ENCODE measurements around the gene GPX2. TPM values are rescaled to one million over a fixed set of nuclear protein-coding genes. Genes with fewer than 3 reads are reported as not detected.
"Not testable (repeated sequence)": the region's sequence is repeated elsewhere in the genome, so short reads cannot be mapped to it uniquely, and the experiment has no call there.

GPX2 gene
- polyA plus RNA-seq, 1 experiment = 1.3 TPM

- Histone ChIP-seq H3K4me3 (ENCODE audit: low read depth, low read length) (peak within 1 kb of the TSS; percentile 97), H3K9me3 (ENCODE audit: control insufficient read depth, insufficient read depth, low read length) (no peaks in the 10 kb centered on the region; the same call in 1 of the 2 replicates), H3K27ac (ENCODE audit: low read depth, low read length) (peak within 1 kb of the TSS; percentile 85), H3K27me3 (ENCODE audit: control insufficient read depth, insufficient read depth, low read length) (peaks cover 6% of the 10 kb centered on the region)
- POLR2A ChIA-PET = interaction anchor here (0.6 to 1.1 kb wide), 9 partner anchors 9 to 1150 kb away, joined by 3 to 7 read pairs (median 4); partner anchors contain the start of gene ZBTB1
- TF ChIP-seq CTCF (IDR thresholded peaks at IDR 0.05; ENCODE audit: low read depth, low read length) = no peak
- CTCF ChIA-PET = interaction anchor here (0.6 to 1.4 kb wide), 5 partner anchors 11 to 278 kb away, joined by 3 to 4 read pairs (median 3); no protein-coding TSS in a partner anchor
- peak; percentile 94 for DNase-seq (ENCODE audit: low read depth, low spot score)
Observed at GRCh38 chr14:64914237-64915028, 28.1 kb downstream of the GPX2 start, which contains the start of gene CHURC1. CHURC1 (plus strand) TSS chr14:64914455; CDS start chr14:64914496, 41 bp downstream.

GRCh38 chr14:64913477-64913876 lies 29.1 kb downstream of the GPX2 start:
- H3K27ac ChIP-seq (ENCODE audit: low read depth, low read length); DNase-seq (ENCODE audit: low read depth, low spot score); H3K4me3 ChIP-seq (ENCODE audit: low read depth, low read length); H3K9me3 ChIP-seq (ENCODE audit: control insufficient read depth, insufficient read depth, low read length); H3K27me3 ChIP-seq (ENCODE audit: control insufficient read depth, insufficient read depth, low read length); CTCF ChIA-PET; POLR2A ChIA-PET: not testable (repeated sequence)

- ChIA-PET POLR2A (no interaction called here), CTCF (interaction anchor here (1.8 to 2.4 kb wide), 3 partner anchors 21 to 110 kb away, joined by 4 to 16 read pairs (median 10); no protein-coding TSS in a partner anchor)
- H3K27ac ChIP-seq (ENCODE audit: low read depth, low read length) = no peak overlapping the region
- TF ChIP-seq CTCF (IDR thresholded peaks at IDR 0.05; ENCODE audit: low read depth, low read length) = no peak
- H3K4me3 ChIP-seq (ENCODE audit: low read depth, low read length) = no peak overlapping the region
- DNase-seq (ENCODE audit: low read depth, low spot score) = no peak
- H3K27me3 ChIP-seq (ENCODE audit: control insufficient read depth, insufficient read depth, low read length) = peaks cover 11% of the 10 kb centered on the region
- no peaks in the 10 kb centered on the region; the same call in 1 of the 2 replicates for H3K9me3 ChIP-seq (ENCODE audit: control insufficient read depth, insufficient read depth, low read length)
Observed at GRCh38 chr14:64912261-64912660, 30.3 kb downstream of the GPX2 start.

- Histone ChIP-seq H3K27me3 (ENCODE audit: control insufficient read depth, insufficient read depth, low read length) (peaks cover 11% of the 10 kb centered on the region), H3K9me3 (ENCODE audit: control insufficient read depth, insufficient read depth, low read length) (no peaks in the 10 kb centered on the region; the same call in 1 of the 2 replicates), H3K27ac (ENCODE audit: low read depth, low read length) (no peak overlapping the region), H3K4me3 (ENCODE audit: low read depth, low read length) (no peak overlapping the region)
- peak; percentile 84 for TF ChIP-seq CTCF (IDR thresholded peaks at IDR 0.05; ENCODE audit: low read depth, low read length)
- POLR2A ChIA-PET = interaction anchor here (0.7 to 0.9 kb wide), 3 partner anchors 14 to 282 kb away, joined by 3 to 4 read pairs (median 3); no protein-coding TSS in a partner anchor
- peak; percentile 13 for DNase-seq (ENCODE audit: low read depth, low spot score)
- CTCF ChIA-PET = interaction anchor here (0.5 to 2.4 kb wide), 39 partner anchors 8 to 568 kb away, joined by 3 to 19 read pairs (median 4); partner anchors contain the start of gene SPTB
Observed at GRCh38 chr14:64910847-64911495, 31.6 kb downstream of the GPX2 start.

- ChIA-PET CTCF (interaction anchor here (0.5 to 3.5 kb wide), 2 partner anchors 14 to 83 kb away, joined by 3 to 17 read pairs; no protein-coding TSS in a partner anchor), POLR2A (no interaction called here)
- H3K27ac ChIP-seq (ENCODE audit: low read depth, low read length) = no peak overlapping the region
- no peak for DNase-seq (ENCODE audit: low read depth, low spot score)
- no peaks in the 10 kb centered on the region for H3K9me3 ChIP-seq (ENCODE audit: control insufficient read depth, insufficient read depth, low read length)
- peaks cover 9% of the 10 kb centered on the region for H3K27me3 ChIP-seq (ENCODE audit: control insufficient read depth, insufficient read depth, low read length)
- H3K4me3 ChIP-seq (ENCODE audit: low read depth, low read length) = no peak overlapping the region
- TF ChIP-seq CTCF (IDR thresholded peaks at IDR 0.05; ENCODE audit: low read depth, low read length) = no peak
Observed at GRCh38 chr14:64906022-64906421, 36.5 kb downstream of the GPX2 start.
